GM10266 (cell line): ENCODE measurements around the gene C1orf87.

Experiments used
- DNase-seq: peaks from one replicate; pipeline ENCODE4 v3.0.0; 2012; ENCODE audit errors: extremely low spot score
- TF ChIP-seq, protein P1 (sequence below): IDR thresholded peaks from 2 replicates; pipeline ENCODE4 v1.5.1; 2012; ENCODE audit warnings: mild to moderate bottlenecking, low read depth; ENCODE audit not compliant: control insufficient read depth, insufficient read depth; ENCODE audit errors: missing control alignments

C1orf87 gene

DNA sequence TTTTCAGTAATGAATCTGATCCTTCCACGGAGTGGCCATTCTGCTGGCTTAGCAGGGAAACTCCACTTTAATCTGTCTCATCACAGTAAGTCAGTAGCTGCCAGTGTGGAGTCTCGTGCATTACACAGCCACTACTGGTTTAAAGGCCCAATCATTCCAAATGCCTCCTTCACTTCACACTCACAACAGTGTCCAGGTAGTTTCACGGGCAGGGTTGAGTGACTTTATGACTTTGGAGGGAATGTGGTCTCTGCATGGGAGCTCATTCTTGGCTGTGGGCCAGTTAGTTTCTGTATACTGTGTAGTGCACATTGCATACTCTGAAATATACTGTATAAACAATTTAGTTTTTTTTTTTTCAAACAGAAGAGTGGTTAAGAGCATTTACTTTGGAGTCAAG is 34.6 kb upstream of the C1orf87 start:
- no peak for DNase-seq
- TF ChIP-seq, protein P1, sequence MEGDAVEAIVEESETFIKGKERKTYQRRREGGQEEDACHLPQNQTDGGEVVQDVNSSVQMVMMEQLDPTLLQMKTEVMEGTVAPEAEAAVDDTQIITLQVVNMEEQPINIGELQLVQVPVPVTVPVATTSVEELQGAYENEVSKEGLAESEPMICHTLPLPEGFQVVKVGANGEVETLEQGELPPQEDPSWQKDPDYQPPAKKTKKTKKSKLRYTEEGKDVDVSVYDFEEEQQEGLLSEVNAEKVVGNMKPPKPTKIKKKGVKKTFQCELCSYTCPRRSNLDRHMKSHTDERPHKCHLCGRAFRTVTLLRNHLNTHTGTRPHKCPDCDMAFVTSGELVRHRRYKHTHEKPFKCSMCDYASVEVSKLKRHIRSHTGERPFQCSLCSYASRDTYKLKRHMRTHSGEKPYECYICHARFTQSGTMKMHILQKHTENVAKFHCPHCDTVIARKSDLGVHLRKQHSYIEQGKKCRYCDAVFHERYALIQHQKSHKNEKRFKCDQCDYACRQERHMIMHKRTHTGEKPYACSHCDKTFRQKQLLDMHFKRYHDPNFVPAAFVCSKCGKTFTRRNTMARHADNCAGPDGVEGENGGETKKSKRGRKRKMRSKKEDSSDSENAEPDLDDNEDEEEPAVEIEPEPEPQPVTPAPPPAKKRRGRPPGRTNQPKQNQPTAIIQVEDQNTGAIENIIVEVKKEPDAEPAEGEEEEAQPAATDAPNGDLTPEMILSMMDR, result no peak

DNA sequence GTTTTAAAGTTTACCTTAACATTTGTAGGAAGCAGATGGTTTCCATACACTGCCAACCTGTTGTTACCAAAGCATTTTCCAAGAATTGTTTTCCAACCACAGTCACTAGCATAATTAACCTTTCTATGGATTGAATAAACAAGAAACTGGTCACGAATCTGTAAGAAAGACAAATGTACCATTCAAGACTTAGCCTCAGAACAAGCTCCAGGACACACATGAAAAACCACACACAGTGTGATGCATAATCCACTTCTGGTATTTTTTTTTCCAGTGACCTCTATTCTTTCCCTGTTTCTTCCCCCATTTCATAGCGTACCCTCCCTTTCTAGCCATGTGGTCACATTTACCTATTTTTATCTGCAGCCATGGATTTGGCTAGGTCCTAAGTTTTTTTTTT is 29.6 kb upstream of the C1orf87 start:
- no peak for DNase-seq
- TF ChIP-seq, protein P1, result no peak

DNA sequence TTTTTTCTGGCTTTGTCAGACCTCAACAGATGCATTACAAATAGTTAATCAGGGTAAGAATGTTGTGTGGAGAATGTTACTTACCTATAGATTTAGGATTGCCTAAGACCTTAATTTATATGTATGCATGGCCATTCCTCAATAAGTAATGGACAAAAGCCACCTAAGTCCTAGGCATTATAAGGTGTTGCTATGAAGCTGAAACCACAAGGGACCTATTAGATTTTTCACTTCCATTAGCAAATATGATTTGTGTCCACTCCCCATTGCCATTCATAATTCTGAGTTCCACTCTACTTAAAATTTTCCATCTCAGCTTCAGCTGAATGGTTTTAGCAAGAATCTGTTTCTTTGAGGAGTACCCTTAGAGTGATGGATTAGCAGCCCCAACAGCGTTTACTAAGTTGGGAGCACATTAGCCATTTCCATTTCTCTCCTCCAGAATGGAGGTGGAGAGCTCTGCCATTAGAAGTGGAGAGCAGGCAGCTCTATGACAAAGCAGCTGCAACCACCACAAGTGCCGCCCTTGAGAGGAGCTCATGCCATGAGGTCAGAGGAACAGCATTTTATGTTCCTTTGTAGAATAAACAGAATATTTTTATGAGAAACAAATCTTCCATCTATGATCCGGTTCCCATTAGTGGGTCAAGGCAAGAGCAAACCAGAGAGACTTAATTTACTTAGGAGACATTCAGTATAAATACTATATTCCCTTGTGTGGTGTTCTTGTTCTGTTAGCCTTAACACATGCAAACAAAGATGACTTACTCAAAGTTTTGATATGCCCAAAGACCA is 28.9 kb upstream of the C1orf87 start:
- DNase-seq, result no peak
- TF ChIP-seq, protein P1, result no peak

- TF ChIP-seq, protein P1, result no peak
- DNase-seq, result no peak
These were observed 27.9 kb upstream of the C1orf87 start for GRCh38 chr1:60101516-60101915.

- DNase-seq, result no peak
- TF ChIP-seq, protein P1, result no peak
These were observed 17.7 kb upstream of the C1orf87 start for GRCh38 chr1:60091195-60091715.

GRCh38 chr1:60090655-60091054 is 17.1 kb upstream of the C1orf87 start:
- TF ChIP-seq, protein P1, result no peak
- DNase-seq, result no peak

DNA sequence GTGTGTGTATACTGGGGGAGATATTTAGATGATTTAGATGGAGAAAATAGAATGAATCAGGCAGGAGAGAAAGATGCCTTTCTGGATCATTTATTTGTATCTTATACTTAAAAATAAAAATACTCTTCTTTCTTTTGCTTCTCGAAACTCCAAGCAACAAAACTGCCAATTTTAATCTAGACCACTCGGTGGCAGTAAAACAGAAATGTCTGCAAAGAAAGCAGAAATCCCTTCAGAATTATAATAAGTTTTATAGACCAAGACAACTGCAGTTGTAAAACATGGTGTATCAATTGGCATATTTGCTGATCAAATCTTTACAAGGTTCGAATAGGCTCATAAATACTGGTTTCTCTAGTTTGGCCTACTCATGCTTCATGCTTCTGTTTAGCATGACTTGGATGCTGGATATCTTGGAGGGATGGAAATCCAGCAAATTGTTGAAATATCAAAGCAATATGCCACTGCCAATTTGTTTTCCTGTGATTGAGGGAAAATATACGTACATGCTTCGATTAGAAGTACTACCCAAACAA is 15.1 kb upstream of the C1orf87 start:
- TF ChIP-seq, protein P1, result no peak
- no peak for DNase-seq
